ENCODE measurements around the gene SPRY1.

DNA sequence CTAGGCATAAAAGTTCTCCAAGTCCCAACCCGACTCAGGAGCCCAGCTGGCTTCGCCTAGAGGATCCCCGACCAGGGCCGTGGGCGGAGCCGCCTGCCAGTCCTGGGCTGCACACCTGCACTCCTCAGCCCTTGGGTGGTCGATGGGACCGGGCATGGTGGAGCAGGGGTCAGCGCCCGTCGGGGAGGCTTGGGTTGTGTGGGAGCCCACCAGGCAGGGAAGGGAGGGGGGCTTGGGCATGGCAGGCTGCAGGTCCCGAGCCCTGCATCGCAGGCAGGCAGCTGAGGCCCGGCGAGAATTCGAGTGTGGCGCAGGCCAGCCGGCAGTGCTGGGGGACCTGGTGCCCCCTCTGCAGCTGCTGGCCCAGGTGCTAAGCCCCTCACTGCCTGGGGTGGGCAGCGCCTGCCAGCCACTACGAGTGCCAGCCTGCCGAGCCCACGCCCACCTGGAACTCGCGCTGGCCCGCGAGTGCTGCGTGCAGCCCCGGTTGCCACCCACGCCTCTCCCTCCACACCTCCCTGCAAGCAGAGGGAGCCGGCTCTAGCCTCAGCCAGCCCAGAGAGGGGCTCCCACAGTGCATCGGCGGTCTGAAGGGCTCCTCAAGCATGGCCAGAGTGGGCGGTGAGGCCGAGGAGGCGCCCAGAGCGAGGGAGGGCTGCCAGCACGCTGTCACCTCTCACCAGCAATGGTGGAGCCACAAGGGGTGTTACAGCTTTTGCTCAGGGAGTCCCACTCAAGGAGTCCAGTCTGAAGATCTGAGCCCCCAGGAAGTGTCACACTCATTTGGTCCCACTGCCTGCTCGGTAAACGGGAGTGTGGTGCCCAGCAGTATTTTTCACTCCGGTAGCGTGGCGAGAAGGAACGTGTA is 38.9 kb downstream of the SPRY1 start:
- no peak for TF ChIP-seq SUZ12 (IDR thresholded peaks at IDR 0.05; ENCODE audit: extremely low read depth, insufficient read depth, insufficient read length)
- no peak for TF ChIP-seq ZNF274 (IDR thresholded peaks at IDR 0.05; ENCODE audit: low read depth, low read length)
- no peak for TF ChIP-seq YY1 (IDR thresholded peaks at IDR 0.05; ENCODE audit: insufficient read depth, insufficient read length)

Measured in NT2/D1 (cell line).